ENCODE results near the gene PCYOX1L. TPM values are rescaled to one million over a fixed set of nuclear protein-coding genes. Genes with fewer than 3 reads are reported as not detected.
"Not testable (repeated sequence)": the region's sequence is repeated elsewhere in the genome, so short reads cannot be mapped to it uniquely, and the experiment has no call there.

Gene PCYOX1L
- total and polyA plus RNA-seq, 2 donors (not counting 1 experiment from before 2014, with no cell fraction given) = 7.6 to 9.1 TPM

DNA sequence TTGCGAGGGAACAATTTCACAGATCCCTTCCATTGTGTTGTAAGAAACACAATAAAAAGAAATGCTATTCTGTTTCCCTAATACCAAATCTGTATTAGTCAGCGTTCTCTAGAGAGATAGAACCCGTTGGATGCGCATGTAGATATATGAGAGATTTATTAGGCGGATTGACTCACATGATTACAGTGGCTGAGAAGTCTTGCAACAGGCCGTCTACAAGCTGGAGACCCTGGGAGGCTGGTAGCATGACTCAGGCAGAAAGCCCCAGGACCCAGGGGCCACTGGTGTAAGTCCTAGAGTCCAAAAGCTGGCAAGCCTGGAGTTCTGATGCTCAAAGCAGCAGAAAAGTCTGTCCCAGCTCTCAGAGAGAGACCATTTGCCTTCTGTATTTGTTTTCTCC lies 39.7 kb downstream of the PCYOX1L start:
- Histone ChIP-seq H3K9me3 (ENCODE audit: control insufficient read depth, insufficient read depth, low read depth, low read length) (no peaks in the 10 kb centered on the region), H2AFZ (ENCODE audit: low read length) (no peak overlapping the region), H3K4me2 (ENCODE audit: extremely low read depth, insufficient read depth, low read length) (no peak overlapping the region), H3K4me1 (ENCODE audit: control insufficient read depth, extremely low read depth, insufficient read depth, low read length) (peaks cover 6% of the 10 kb centered on the region), H3K79me2 (ENCODE audit: control insufficient read depth, insufficient read depth, low read length) (no peaks in the 10 kb centered on the region), H4K20me1 (ENCODE audit: control insufficient read depth, extremely low read depth, insufficient read depth, low read length) (no peaks in the 10 kb centered on the region), H3K4me3 (replicated peaks in 1 of 4; ENCODE audit: control extremely low read depth in 1 of 4, insufficient read depth in 1 of 4, low read depth in 3 of 4, low read length in 4 of 4) (no peak overlapping the region), H3K27me3 (ENCODE audit: control insufficient read depth, insufficient read depth, low read length) (no peaks in the 10 kb centered on the region), H3K27ac (ENCODE audit: insufficient read depth, low read length) (no peak overlapping the region), H3K9ac (ENCODE audit: insufficient read depth, low read length) (no peak overlapping the region), H3K36me3 (ENCODE audit: control insufficient read depth, insufficient read depth, low read length) (no peaks in the 10 kb centered on the region)
- peak; percentile 79 to 95 for DNase-seq (ENCODE audit: low read depth in 2 of 2)
- no peak for TF ChIP-seq EZH2 (IDR thresholded peaks at IDR 0.05; ENCODE audit: low read length, missing control alignments)
- TF ChIP-seq, protein P1, sequence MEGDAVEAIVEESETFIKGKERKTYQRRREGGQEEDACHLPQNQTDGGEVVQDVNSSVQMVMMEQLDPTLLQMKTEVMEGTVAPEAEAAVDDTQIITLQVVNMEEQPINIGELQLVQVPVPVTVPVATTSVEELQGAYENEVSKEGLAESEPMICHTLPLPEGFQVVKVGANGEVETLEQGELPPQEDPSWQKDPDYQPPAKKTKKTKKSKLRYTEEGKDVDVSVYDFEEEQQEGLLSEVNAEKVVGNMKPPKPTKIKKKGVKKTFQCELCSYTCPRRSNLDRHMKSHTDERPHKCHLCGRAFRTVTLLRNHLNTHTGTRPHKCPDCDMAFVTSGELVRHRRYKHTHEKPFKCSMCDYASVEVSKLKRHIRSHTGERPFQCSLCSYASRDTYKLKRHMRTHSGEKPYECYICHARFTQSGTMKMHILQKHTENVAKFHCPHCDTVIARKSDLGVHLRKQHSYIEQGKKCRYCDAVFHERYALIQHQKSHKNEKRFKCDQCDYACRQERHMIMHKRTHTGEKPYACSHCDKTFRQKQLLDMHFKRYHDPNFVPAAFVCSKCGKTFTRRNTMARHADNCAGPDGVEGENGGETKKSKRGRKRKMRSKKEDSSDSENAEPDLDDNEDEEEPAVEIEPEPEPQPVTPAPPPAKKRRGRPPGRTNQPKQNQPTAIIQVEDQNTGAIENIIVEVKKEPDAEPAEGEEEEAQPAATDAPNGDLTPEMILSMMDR (conservative IDR thresholded peaks at IDR 0.05 in 1 of 2, IDR thresholded peaks at IDR 0.05 in 1 of 2; ENCODE audit: low read depth in 1 of 2, low read length in 2 of 2) = no peak

DNA sequence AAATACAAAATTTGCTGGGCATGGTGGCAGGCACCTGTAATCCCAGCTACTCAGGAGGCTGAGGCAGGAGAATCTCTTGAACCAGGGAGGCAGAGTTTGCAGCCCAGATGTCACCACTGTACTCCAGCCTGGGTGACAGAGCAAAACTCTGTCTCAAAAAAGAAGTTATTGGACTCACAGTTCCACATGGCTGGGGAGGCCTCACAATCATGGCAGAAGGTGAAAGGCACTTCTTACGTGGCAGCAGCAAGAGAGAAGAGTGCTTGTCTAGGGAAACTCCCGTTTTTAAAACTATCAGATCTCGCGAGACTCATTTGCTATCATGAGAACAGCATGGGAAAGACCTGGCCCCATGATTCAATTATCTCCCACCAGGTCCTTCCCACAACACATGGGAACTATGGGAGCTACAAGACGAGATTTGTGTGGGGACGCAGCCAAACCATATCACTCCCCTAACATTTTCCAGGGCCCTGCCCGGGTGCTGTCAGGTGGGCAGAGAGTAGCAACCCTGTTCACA lies 41.0 kb downstream of the PCYOX1L start:
- H3K4me2 ChIP-seq (ENCODE audit: extremely low read depth, insufficient read depth, low read length); H3K27me3 ChIP-seq (ENCODE audit: control insufficient read depth, insufficient read depth, low read length); H2AFZ ChIP-seq (ENCODE audit: low read length); H4K20me1 ChIP-seq (ENCODE audit: control insufficient read depth, extremely low read depth, insufficient read depth, low read length); H3K4me3 ChIP-seq (replicated peaks in 1 of 4; ENCODE audit: control extremely low read depth in 1 of 4, insufficient read depth in 1 of 4, low read depth in 3 of 4, low read length in 4 of 4); H3K36me3 ChIP-seq (ENCODE audit: control insufficient read depth, insufficient read depth, low read length); H3K79me2 ChIP-seq (ENCODE audit: control insufficient read depth, insufficient read depth, low read length); H3K9me3 ChIP-seq (ENCODE audit: control insufficient read depth, insufficient read depth, low read depth, low read length); H3K27ac ChIP-seq (ENCODE audit: insufficient read depth, low read length); H3K9ac ChIP-seq (ENCODE audit: insufficient read depth, low read length); DNase-seq (ENCODE audit: low read depth in 2 of 2): not testable (repeated sequence)
- peaks cover 12% of the 10 kb centered on the region for H3K4me1 ChIP-seq (ENCODE audit: control insufficient read depth, extremely low read depth, insufficient read depth, low read length)

- TF ChIP-seq, protein P1 (conservative IDR thresholded peaks at IDR 0.05 in 1 of 2, IDR thresholded peaks at IDR 0.05 in 1 of 2; ENCODE audit: low read depth in 1 of 2, low read length in 2 of 2) = no peak
- TF ChIP-seq EZH2 (IDR thresholded peaks at IDR 0.05; ENCODE audit: low read length, missing control alignments) = no peak
- H3K36me3 ChIP-seq (ENCODE audit: control insufficient read depth, insufficient read depth, low read length) = no peaks in the 10 kb centered on the region
- no peaks in the 10 kb centered on the region for H3K79me2 ChIP-seq (ENCODE audit: control insufficient read depth, insufficient read depth, low read length)
- no peak for DNase-seq (ENCODE audit: low read depth in 2 of 2)
- no peaks in the 10 kb centered on the region for H3K9me3 ChIP-seq (ENCODE audit: control insufficient read depth, insufficient read depth, low read depth, low read length)
- no peak overlapping the region for H3K4me2 ChIP-seq (ENCODE audit: extremely low read depth, insufficient read depth, low read length)
- H2AFZ ChIP-seq (ENCODE audit: low read length) = no peak overlapping the region
- no peak overlapping the region for H3K9ac ChIP-seq (ENCODE audit: insufficient read depth, low read length)
- no peaks in the 10 kb centered on the region for H3K27me3 ChIP-seq (ENCODE audit: control insufficient read depth, insufficient read depth, low read length)
- H3K27ac ChIP-seq (ENCODE audit: insufficient read depth, low read length) = no peak overlapping the region
- H4K20me1 ChIP-seq (ENCODE audit: control insufficient read depth, extremely low read depth, insufficient read depth, low read length) = no peaks in the 10 kb centered on the region
- peaks cover 20% of the 10 kb centered on the region for H3K4me1 ChIP-seq (ENCODE audit: control insufficient read depth, extremely low read depth, insufficient read depth, low read length)
- H3K4me3 ChIP-seq (replicated peaks in 1 of 4; ENCODE audit: control extremely low read depth in 1 of 4, insufficient read depth in 1 of 4, low read depth in 3 of 4, low read length in 4 of 4) = no peak overlapping the region
Observed at GRCh38 chr5:149399775-149400174, 41.9 kb downstream of the PCYOX1L start.

Data from fibroblast of lung (primary cell).